ENCODE measurements around the gene MMP2. TPM values are rescaled to one million over a fixed set of nuclear protein-coding genes. Genes with fewer than 3 reads are reported as not detected.

Gene MMP2
- 355 and 531 TPM in 2 replicates for total RNA-seq

GRCh38 chr16:55478827-55479429 is at the start of gene MMP2:
TSS of gene MMP2 (plus strand) at chr16:55479198. CDS start at chr16:55479480, 282 bp downstream.

DNA sequence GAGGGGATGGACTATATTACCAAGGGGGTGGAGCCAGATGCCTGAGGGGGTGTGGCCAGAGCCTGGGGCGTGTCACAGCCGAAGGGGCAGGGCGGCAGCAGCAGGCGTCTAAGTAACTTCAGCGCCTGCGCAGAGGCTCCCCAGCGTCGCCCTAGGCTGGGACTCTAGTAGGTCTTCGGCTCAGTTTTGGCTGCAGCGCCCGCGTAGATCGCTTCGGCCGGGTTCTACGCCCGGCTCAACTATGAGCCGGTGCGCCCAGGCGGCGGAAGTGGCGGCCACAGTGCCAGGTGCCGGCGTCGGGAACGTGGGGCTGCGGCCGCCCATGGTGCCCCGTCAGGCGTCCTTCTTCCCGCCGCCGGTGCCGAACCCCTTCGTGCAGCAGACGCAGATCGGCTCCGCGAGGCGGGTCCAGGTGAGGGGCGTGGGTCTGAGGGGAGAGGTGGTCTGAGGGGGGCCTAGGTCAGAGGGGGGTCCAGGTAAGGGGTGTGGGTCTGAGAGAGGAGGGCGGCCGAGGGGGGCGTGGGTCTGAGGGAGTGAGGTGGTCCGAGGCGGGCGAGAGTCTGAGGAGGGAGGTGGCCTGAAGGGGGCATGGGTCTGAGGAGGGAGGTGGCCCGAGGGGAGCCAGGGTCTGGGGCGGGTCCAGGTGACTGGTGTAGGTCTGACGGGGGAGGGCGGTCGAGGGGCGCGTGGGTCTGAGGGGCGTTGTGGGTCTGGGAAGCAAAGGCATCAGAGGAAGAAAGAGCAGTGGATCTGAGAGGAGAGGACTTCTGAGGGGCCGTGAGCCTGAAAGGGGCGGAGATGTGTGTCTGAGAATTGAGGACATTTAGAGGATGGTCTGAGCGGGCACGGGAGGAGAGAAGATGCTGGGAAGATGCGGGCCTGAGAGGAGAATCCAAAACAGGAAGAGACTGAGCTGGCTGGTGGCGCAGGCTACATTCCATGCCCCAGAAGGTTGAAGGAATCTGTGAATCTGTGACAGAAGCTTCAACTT is 30.2 kb downstream of the MMP2 start, which contains the start of gene LPCAT2:
LPCAT2 (plus strand) TSS at position 132 of the 991 bp plus-strand sequence; CDS start at position 242, 110 bp downstream.

Other genes starting within 250 kb of the MMP2 start
- not detected in 2 replicates for gene IRX6, start 155.0 kb upstream of the MMP2 start, total RNA-seq
- gene LPCAT2, start 29.9 kb downstream of the MMP2 start, total RNA-seq = 5.1 and 6.6 TPM in 2 replicates
- gene CAPNS2, start 87.5 kb downstream of the MMP2 start, total RNA-seq = not detected in 2 replicates
- not detected in 2 replicates for gene SLC6A2, start 176.8 kb downstream of the MMP2 start, total RNA-seq